Astrocyte (in vitro differentiated cells and primary cell): Measurements from ENCODE around the gene PLAC1. TPM values are rescaled to one million over a fixed set of nuclear protein-coding genes. Genes with fewer than 3 reads are reported as not detected.

Source experiments
- DNase-seq: peaks from one replicate; pipeline ENCODE4 v3.0.0-alpha.2; 2010; ENCODE audit warnings: low read depth
- FAIRE-seq: peaks from 2 replicates; lab custom pipeline; 2011; peaks lifted over from hg19 to GRCh38; lab: Jason Lieb, UNC
- H2AFZ ChIP-seq: 2 replicates; pipeline ENCODE4 v1.6.0; 2012; ENCODE audit warnings: low read depth, low read length, inconsistent platforms
- H3K27ac ChIP-seq: 2 replicates; pipeline ENCODE4 v1.5.1; 2011; ENCODE audit warnings: low read depth, low read length, inconsistent platforms
- H3K27me3 ChIP-seq: 2 replicates; pipeline ENCODE4 v1.6.0; 2011; ENCODE audit warnings: low read length, inconsistent platforms; ENCODE audit not compliant: insufficient read depth
- H3K36me3 ChIP-seq: 2 replicates; pipeline ENCODE4 v1.5.1; 2011; ENCODE audit warnings: low read length, inconsistent platforms; ENCODE audit not compliant: insufficient read depth
- H3K4me1 ChIP-seq: 2 replicates; pipeline ENCODE4 v1.5.1; 2011; ENCODE audit warnings: low read length, inconsistent platforms; ENCODE audit not compliant: insufficient read depth
- H3K4me2 ChIP-seq: 2 replicates; pipeline ENCODE4 v1.6.0; 2012; ENCODE audit warnings: low read length, inconsistent platforms
- H3K4me3 ChIP-seq: 2 replicates; pipeline ENCODE4 v1.5.1; 2011; ENCODE audit warnings: low read depth, mild to moderate bottlenecking, low read length, inconsistent platforms; ENCODE audit not compliant: insufficient read depth
- H3K79me2 ChIP-seq: 2 replicates; pipeline ENCODE4 v1.6.0; 2012; ENCODE audit warnings: mild to moderate bottlenecking, low read length, inconsistent platforms; ENCODE audit not compliant: insufficient read depth
- H3K9ac ChIP-seq: 2 replicates; pipeline ENCODE4 v1.6.0; 2012; ENCODE audit warnings: mild to moderate bottlenecking, low read length, inconsistent platforms
- H3K9me3 ChIP-seq: 2 replicates; pipeline ENCODE4 v1.5.1; 2012; ENCODE audit warnings: low read depth, mild to moderate bottlenecking, low read length, inconsistent platforms; ENCODE audit not compliant: insufficient read depth
- H4K20me1 ChIP-seq: 2 replicates; pipeline ENCODE4 v1.6.0; 2012; ENCODE audit warnings: low read length, inconsistent platforms; ENCODE audit not compliant: insufficient read depth
- H3K27ac Mint-ChIP-seq: one replicate; pipeline ENCODE4 v1.8.0; 2021; ENCODE audit warnings: mild to moderate bottlenecking, mixed read lengths; ENCODE audit not compliant: unreplicated experiment
- H3K27me3 Mint-ChIP-seq: one replicate; pipeline ENCODE4 v1.8.0; 2021; ENCODE audit warnings: low read depth, mixed read lengths; ENCODE audit not compliant: unreplicated experiment
- H3K36me3 Mint-ChIP-seq: one replicate; pipeline ENCODE4 v1.8.0; 2021; ENCODE audit warnings: low read depth, mixed read lengths; ENCODE audit not compliant: unreplicated experiment
- H3K4me1 Mint-ChIP-seq: one replicate; pipeline ENCODE4 v1.8.0; 2021; ENCODE audit warnings: low read depth, mixed read lengths; ENCODE audit not compliant: unreplicated experiment
- H3K4me3 Mint-ChIP-seq: one replicate; pipeline ENCODE4 v1.8.0; 2021; ENCODE audit warnings: mild to moderate bottlenecking, moderate library complexity, mixed read lengths; ENCODE audit not compliant: unreplicated experiment
- H3K9me3 Mint-ChIP-seq: one replicate; pipeline ENCODE4 v1.8.0; 2021; ENCODE audit warnings: mild to moderate bottlenecking, mixed read lengths; ENCODE audit not compliant: unreplicated experiment
- EZH2 ChIP-seq: IDR thresholded peaks from 2 replicates; pipeline ENCODE4 v1.6.1; 2012; ENCODE audit warnings: mild to moderate bottlenecking, low read length, inconsistent platforms; ENCODE audit not compliant: insufficient read depth
- total RNA-seq: library from RNA; stranded (reverse); gene quantifications from 2 replicates; pipeline ENCODE4 v1.2.1, GENCODE V29; 2021
- TF ChIP-seq, protein P1 (sequence below): IDR thresholded peaks from 2 replicates; pipeline ENCODE4 v1.5.1; 2011; ENCODE audit warnings: low read depth, mild to moderate bottlenecking, inconsistent platforms, low read length, moderate library complexity; ENCODE audit not compliant: insufficient read depth

Gene PLAC1
- total RNA-seq, 1 donor from 2014 or later: 0.61 TPM

DNA sequence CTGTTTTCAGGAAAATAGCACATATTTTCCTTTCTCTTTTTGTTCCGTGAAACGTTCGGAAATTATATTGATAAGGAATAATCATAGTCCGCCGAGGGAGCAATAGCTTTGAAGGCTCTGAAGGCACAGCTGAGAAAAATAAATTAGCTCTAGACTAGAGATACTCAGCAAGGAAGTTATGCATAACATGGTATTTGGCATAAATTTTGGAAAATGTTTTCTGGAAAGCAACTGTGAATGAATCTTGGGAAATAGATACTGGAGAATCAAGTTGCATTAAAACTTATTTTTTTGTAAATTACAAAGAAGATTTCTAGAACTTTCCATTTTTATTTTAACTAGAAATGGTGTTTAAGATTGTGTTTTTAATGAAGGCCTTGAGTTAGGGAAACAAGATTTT, 105.9 kb downstream of the PLAC1 start:
- Histone ChIP-seq H3K4me3 (no peak overlapping the region), H4K20me1 (no peaks in the 10 kb centered on the region), H2AFZ (no peak overlapping the region), H3K9ac (no peak overlapping the region), H3K9me3 (no peaks in the 10 kb centered on the region), H3K79me2 (peaks cover 15% of the 10 kb centered on the region), H3K36me3 (no peaks in the 10 kb centered on the region), H3K4me2 (no peak overlapping the region), H3K4me1 (peaks cover 26% of the 10 kb centered on the region), H3K27me3 (no peaks in the 10 kb centered on the region), H3K27ac (no peak overlapping the region)
- Mint-ChIP-seq H3K9me3 (no peaks in the 10 kb centered on the region), H3K27me3 (no peaks in the 10 kb centered on the region), H3K27ac (peak overlapping the region; percentile 41), H3K4me3 (no peak overlapping the region), H3K4me1 (peaks cover 13% of the 10 kb centered on the region), H3K36me3 (peaks cover 2% of the 10 kb centered on the region)
- DNase-seq (no peak), FAIRE-seq (peak; percentile 17)
- no peak for TF ChIP-seq EZH2
- TF ChIP-seq, protein P1, sequence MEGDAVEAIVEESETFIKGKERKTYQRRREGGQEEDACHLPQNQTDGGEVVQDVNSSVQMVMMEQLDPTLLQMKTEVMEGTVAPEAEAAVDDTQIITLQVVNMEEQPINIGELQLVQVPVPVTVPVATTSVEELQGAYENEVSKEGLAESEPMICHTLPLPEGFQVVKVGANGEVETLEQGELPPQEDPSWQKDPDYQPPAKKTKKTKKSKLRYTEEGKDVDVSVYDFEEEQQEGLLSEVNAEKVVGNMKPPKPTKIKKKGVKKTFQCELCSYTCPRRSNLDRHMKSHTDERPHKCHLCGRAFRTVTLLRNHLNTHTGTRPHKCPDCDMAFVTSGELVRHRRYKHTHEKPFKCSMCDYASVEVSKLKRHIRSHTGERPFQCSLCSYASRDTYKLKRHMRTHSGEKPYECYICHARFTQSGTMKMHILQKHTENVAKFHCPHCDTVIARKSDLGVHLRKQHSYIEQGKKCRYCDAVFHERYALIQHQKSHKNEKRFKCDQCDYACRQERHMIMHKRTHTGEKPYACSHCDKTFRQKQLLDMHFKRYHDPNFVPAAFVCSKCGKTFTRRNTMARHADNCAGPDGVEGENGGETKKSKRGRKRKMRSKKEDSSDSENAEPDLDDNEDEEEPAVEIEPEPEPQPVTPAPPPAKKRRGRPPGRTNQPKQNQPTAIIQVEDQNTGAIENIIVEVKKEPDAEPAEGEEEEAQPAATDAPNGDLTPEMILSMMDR: no peak

DNA sequence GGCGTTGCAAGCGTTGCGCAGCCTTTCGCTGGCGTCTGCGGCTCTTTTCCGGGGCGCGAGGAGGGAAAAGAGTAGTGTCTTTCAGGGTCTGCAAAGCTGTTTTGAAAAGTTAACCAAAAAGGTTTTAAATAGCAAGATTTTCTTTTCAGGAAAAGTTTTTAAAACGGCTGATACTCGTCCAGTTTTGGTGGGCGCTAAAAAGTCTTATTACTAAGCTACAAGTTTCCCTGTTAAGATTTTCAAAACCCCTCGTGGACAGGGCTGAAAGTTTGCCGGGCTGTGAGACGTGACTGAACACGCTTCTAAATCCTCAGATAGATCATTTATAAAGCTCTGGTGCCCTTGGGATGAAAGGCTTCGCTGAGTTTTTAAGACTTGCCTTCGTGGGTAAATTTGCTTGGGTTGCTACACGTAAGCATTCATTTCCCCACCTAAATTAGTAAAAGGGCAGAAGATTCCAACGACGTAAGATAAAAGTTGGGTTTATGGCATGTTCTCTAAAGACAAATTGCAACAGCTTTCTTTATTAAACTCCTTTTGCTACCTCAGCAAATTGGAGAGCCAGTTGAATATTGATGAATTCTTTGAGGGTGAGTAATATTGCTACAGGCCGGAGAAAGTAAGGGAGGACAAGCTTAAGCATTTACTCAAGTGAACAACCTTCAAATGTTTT, 106.8 kb downstream of the PLAC1 start:
- Mint-ChIP-seq H3K4me3 (peak overlapping the region; percentile 70), H3K27ac (peak overlapping the region; percentile 78), H3K36me3 (peaks cover 2% of the 10 kb centered on the region), H3K9me3 (no peaks in the 10 kb centered on the region), H3K27me3 (no peaks in the 10 kb centered on the region), H3K4me1 (peaks cover 16% of the 10 kb centered on the region)
- no peaks in the 10 kb centered on the region for H3K27me3 ChIP-seq
- H3K9ac ChIP-seq: peak overlapping the region; percentile 87
- H3K4me1 ChIP-seq: peaks cover 32% of the 10 kb centered on the region
- H2AFZ ChIP-seq: peak overlapping the region; percentile 63
- H3K27ac ChIP-seq: peak overlapping the region; percentile 19
- peaks cover 23% of the 10 kb centered on the region for H3K79me2 ChIP-seq
- no peaks in the 10 kb centered on the region for H3K9me3 ChIP-seq
- H3K36me3 ChIP-seq: no peaks in the 10 kb centered on the region
- peak overlapping the region; percentile 79 for H3K4me3 ChIP-seq
- FAIRE-seq (no peak), DNase-seq (peak; percentile 60)
- no peaks in the 10 kb centered on the region for H4K20me1 ChIP-seq
- H3K4me2 ChIP-seq: peak overlapping the region; percentile 89
- no peak for TF ChIP-seq EZH2
- TF ChIP-seq, protein P1: no peak
